Subcutaneous adipose tissue (tissue), 4 donors: Measurements from ENCODE around the gene CCBE1. TPM values are rescaled to one million over a fixed set of nuclear protein-coding genes. Genes with fewer than 3 reads are reported as not detected.

ENCODE experiments used
- CTCF ChIP-seq: fragments of 450-650 bp; IDR thresholded peaks from one replicate; pipeline ENCODE4 v1.5.1; 2016; ENCODE audit warnings: low read depth, mild to moderate bottlenecking, control low read depth, antibody characterized with exemption, moderate library complexity
- total RNA-seq, 4 donors: library from RNA; depleted of rRNA; stranded (reverse); fragments of >200 nt; gene quantifications; one replicate each; pipeline ENCODE4 v1.1.0, GENCODE V29; 2016

CCBE1 gene
- total RNA-seq, 4 donors from 2014 or later = 2.6 to 12.4 (median 6.1) TPM

- TF ChIP-seq CTCF = no peak
Measured at GRCh38 chr18:59460072-59460420, 237.2 kb downstream of the CCBE1 start.

- no peak for TF ChIP-seq CTCF
Measured at GRCh38 chr18:59459369-59460071, 237.7 kb downstream of the CCBE1 start.

GRCh38 chr18:59458575-59458974 is 238.6 kb downstream of the CCBE1 start:
- TF ChIP-seq CTCF = no peak

- no peak for TF ChIP-seq CTCF
Measured at GRCh38 chr18:59456657-59457056, 240.6 kb downstream of the CCBE1 start.

GRCh38 chr18:59455728-59456276 is 241.4 kb downstream of the CCBE1 start:
- TF ChIP-seq CTCF = no peak

- TF ChIP-seq CTCF = no peak
Measured at GRCh38 chr18:59454909-59455727, 242.1 kb downstream of the CCBE1 start.

- no peak for TF ChIP-seq CTCF
Measured at GRCh38 chr18:59453468-59453961, 243.7 kb downstream of the CCBE1 start.
